GM19397 (cell line): ENCODE data around the gene SCN3B.

Experiments used
- ATAC-seq: cut with Tn5 transposase; IDR thresholded peaks from one replicate; pipeline ENCODE4 v1.9.1; 2021; ENCODE audit warnings: mild to moderate bottlenecking, moderate library complexity; ENCODE audit not compliant: unreplicated experiment

SCN3B gene

DNA sequence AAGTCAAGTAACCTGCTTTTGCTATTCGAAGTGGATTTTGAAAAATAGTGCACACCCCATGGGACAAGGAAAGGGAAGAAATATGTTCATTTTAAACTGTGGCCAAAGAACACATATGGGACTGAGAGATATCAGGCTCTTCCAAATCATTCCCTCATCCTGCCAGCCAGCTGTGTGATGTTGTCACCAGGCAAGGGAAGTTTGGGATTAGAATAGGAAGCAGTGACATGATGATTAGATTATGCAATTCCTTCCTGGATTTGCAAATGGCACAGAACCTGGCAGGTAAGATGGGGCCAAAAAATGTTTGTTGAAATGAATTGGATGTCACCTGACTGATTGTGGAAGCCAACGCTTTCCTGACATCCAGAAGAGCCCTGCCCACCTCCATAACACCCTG, 4.9 kb upstream of the SCN3B start:
- ATAC-seq, result no peak

DNA sequence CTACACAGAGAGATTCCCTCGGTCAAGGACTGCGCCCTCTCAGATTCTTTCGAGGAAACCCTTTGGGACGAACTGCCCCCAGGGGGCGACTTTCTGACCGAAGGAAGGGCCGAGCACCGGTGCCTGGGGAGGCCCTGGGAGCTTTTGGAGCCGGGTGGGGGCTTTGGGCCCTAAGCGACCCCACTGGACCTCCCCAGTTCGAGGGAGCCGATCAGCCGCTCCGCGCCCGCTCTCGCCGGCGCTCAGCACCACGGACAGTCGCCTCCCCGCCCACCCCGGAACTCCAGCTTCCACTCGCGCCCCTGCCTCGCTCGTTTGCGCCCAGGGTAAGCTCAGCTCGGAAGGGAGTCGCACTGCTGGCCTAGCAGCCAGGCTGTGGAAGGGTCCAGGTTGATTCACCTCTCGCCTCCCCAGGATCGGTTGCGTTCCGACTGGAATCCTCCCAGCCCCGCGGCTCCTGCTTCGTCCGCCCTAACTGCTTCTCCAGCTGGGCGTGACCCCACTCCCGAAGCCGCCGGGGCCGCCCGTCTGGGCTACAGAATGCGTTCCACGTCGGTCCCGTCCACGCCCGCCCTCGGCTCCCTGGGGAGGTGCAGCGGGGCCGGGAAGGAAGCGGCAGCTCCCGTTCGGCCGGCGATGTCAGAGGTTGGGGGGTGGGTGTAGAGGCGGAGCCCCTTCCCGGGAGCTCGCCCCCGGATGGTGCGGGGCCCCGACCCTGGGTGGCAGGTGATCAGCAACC, 428 bp downstream of the SCN3B start:
- ATAC-seq, result no peak

DNA sequence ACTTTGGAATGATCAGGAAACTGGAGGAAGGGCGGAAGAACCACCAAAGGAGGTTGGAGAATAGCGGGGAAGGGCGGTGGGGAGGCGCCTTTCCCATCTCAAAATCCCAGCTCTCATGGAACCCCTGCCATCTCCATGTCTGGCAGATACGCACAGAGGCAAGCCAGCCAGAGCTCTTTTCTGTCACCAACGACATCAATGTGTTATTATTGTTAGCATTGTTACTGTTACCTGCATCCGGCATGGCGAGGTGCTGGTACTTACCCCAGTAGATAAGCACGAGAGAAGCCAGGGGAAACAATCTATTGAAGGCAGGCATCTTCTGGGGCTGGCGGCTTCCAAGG, 969 bp downstream of the SCN3B start:
- no peak for ATAC-seq

DNA sequence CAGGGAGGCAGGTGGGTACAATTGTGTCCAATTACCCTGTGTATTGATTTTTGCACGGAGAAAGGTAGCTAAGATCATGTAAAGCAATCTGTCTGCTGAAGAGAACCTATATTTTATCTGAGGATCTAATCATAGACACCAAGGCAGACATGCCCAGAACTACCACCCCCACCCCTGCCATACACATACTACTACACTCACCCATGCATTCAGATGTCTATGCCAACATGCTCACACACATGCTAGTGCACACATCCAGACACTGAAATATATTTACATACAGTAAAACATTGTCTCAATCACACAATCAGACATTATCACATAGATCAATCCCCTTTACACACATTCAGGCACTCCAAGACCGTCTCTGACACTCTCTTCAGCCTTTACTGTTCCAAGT, 1.8 kb downstream of the SCN3B start:
- no peak for ATAC-seq

DNA sequence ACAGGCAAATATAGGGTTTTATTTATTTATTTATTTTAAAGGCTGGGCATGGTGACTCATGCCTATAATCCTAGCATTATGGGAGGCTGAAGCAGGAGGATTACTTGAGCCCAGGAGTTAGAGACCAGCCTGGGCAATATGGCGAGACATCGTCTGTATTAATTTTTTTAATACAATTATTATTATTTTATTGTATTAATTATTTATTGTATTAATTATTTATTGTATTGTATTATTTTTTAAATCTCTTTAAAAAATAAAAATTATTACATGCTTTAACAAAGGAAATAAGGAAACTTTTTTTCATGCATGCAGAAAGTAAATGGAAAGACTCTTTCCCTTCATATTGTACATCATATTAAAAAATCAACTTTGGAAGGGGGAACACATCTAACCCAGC, 3.5 kb downstream of the SCN3B start:
- ATAC-seq, result no peak

DNA sequence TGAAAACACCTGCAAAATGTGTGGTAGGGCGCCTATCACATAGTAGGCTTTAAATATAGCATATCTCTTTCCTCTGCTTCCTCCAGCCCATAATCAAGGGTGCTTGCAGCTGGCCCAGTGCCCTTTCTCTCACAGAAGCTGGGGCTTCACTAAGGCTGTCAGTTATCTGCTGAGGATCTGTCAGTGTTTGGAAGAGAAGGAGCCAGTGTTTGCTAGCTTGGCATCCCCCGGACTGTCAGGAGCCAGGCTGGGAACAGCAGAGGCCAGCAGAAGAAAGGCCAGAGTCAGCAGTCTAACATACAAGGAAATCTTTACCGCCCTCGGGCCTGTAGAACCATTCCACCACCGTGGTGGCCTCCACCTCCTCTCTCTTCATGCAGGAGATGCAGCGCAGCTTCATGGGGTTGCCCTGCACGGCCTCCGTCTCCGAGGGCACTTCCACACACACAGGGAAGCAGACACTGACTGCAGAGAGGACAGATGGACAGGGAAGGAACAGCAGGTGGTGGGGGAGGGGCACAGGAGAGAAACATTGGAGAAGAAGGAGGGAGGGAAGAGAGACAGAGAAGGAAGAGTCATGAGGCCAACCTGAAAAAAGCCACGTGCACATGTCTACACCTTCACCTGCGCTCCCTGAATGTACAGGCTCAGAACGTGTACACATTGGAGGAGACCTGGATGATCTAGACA, 9.0 kb downstream of the SCN3B start:
- no peak for ATAC-seq

DNA sequence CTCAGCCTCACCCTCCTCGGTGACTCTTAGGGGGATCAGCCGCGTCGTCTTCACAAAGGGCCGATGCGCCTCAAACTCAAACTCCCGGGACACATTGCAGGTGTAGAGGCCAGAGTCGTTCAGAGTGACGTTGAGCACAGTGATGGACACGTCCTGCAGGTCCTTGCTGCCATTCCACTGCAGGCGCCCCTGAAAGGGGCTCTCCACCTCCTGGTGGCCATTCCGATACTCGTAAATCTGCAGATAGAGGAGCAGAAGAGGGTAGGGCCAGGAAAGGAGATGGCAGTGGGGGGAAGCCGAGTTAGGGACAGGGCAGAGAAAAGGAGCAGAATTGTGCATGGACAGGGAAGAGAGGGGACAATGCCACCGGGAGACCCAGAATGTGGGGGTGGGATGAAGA, 12.0 kb downstream of the SCN3B start:
- no peak for ATAC-seq

DNA sequence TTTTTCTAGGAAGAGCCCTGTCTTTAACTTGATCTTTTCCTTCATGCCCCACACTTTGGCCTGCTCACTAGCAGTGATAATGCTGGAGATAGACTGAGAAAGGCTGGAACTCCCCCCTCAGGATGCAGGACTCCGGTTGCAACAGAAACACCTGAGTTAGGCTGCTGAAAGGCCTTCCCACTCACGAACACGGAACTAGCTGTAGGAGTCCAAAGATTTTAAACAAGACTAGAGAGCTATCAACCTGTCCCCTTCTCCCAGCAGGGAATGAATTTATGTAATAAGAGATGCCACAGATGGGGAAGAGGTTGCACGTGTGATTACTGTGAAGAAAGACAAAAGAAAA, 13.0 kb downstream of the SCN3B start:
- no peak for ATAC-seq

DNA sequence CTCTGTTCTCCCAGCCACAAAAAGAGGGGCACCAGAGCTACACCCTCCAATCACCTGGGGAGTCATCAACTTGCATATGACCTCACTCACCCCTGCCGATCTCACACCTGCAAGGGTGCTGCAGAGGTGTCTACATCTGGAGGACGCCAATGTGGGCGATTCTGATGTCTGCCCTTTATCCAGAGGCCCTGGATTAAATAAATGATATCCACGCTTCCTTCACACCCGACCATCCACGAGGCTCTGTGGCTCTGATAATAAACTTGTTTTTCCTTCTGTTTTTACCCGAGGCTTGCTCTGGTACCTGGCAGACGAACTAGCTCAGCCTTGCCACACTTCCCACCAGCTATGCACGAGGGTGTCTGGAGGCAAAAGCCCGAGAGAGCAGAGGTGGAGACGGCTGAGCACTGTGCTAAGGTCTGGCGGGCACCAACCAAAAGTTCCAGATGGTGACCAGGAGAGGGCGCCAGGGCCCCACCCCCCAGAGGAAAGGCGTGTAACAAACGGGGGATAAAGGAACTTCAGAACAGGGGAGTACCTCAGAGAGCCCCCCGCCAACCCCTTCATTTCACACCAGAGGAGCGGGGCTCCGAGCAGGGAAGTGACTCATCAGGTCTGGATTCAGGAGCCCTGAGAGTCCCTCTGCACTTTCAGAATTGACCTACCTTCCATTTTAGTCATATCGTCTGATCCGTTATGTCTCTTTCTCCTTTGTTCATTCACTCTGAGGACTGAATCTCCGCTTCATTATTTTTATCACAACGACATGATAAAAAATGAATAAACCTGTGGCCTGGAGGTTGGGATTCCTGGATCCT, 13.5 kb downstream of the SCN3B start:
- ATAC-seq, result no peak

DNA sequence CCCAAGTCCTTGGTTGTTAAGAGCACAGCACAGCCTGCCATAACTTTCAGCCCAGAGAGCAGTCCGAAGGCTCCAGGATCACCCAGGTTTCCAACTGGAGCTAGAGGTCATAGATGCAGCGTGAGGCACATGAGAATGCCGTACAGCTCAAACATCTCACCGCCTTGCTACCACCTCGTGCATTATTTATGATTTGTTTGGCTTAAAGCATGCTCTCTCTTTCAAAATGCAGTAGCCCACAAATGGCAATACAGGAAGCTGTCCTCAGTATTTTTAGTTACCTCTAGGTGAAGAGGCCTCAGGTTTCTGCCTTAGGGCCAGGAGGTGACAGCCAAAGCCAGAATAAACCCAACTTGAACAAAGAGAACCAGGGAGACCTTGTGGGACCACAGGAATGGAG, 14.4 kb downstream of the SCN3B start:
- ATAC-seq, result no peak

DNA sequence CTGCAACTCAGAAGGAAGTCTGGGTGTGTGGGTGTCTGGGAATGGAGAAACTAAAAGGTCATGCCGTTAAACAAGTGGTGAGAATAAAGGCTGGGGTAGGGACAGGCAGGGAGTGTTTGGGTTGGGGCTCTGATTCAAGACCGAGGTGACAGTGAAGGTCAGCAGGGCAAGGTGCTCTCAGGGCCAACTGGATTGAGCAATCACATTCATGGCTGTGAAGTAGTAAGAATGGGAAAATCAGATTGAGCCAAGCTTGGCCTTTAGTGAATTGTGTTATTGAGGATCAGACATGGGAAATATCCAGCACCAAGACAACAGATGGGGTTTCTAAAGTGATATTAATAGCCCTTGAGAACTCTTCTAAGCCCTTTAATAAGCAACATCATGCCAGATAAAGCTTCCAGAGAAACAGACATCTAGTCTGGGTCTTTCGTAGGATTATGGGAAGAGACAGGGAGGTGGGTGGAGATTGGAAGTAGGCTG, 24.3 kb downstream of the SCN3B start:
- ATAC-seq, result no peak

DNA sequence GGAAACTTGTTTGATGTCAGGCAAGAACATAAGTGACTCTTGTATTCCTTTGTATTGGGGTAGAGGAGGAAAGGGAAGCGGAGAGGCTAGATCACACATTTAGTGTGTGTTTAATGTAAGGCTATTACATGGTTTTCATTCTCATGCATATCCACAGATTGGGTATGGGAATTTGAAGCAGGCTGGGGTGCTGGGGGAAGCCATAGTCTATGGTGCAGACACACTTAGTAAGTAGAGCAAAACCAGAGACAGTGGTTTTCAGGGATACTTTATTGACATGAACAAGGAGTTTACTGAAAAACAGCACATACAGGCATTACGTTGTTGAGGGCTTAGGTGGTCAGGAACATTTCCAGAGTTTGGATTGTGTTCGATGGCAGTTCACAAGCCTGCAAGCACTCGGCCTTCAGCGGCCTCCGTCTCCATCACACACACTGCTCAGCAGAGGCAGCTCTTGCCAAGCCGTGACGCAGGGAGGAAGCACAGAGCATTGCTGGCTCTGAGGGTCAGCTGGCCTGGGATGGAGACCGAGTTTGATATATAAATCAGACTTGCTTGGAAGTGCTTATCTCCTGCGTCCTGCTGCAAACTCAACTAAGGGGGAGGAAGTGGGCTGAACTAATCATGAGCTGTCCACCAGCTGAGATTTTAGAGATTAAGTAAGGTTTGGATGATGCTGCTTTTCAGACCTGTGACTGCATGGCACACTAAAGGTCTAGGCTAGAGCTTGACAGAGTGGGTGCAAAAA, 25.3 kb downstream of the SCN3B start:
- ATAC-seq, result no peak

DNA sequence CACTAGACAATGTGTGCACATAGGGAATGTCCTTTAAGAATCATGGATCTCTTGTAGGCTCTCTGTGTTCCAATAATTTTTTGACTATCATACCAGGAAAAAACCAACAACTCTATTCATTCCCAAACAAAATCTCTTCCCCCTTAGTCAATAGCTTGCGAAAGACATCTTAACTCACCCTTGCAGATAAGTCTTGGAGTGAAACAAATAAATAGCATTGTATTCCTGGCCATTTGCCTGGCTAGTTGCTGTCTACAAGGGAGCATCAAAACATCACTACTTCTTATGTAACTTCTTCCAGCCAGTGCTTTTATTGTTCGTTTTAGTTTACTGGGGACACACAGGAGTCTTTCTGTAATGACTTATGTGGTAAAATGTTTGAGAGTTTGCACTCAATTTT, 29.4 kb downstream of the SCN3B start:
- ATAC-seq, result no peak

DNA sequence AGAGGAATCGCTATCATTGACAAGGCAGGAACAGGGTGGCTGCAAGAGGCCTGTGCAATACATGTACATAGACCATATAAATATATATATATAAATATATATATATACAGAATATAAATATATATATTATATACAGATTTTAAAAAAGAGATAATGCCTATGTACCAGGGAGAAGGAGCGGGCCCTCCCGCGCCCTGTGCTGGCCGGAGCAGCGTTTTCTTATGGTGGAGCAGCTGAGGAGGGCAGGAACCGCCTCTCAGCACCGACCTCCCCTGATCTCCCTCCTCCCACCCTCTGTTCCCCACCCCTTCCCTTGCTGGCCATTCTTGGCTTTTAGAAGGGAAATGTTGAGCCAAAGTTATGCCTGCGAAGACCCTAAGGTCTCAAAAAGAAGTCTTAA, 31.8 kb downstream of the SCN3B start:
- no peak for ATAC-seq

DNA sequence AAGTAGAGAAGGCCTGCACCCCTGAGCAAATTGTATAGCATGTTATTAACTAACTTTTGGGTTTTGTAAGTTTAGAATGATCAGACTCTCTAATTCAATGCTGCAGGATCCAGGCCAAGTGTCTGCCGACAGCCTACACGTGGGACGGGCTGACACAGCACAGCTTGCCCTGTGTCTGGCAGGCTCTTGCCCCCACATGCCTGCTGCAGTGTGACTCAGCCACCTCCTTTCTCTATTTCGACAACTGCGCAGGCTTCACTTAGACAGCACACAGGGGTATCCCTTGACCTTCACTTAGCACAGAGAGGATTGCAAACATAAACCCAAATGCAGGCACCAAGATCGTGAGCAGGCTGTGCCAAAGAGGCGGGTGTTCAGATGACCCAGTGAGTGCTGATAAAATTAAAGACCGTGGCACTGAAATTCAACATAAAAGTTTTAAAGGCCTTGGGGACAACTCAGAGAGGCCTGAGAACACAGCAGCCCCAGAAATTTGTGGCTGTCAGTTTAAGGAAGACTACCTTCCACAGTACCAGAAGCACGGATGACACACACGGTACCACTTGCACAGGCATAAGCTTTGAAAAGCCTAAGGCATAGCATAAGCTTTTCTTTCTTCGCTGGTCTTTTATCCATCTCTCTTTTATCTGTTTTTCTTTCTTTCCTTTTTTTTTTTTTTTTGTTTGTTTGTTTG, 37.8 kb downstream of the SCN3B start:
- ATAC-seq, result no peak

DNA sequence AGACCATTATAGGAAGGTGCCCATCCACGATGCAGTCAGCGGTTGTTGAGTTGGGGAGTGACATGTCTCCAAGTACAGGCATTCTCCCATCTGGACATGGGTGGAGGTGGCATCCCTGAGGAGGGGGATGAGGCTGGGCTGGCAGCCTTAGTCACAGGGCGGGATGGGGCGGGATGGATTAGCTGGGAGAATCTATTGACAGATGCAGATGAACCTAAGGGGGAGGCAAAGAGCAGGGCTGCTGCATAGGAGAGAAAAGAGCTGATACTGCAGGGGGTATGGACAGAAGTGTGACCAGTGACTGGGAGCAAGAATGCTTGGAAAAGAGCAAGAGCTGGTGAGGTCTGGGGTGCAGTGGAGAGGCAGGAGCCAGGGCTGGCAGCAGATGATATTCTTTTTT, 42.7 kb downstream of the SCN3B start:
- no peak for ATAC-seq

DNA sequence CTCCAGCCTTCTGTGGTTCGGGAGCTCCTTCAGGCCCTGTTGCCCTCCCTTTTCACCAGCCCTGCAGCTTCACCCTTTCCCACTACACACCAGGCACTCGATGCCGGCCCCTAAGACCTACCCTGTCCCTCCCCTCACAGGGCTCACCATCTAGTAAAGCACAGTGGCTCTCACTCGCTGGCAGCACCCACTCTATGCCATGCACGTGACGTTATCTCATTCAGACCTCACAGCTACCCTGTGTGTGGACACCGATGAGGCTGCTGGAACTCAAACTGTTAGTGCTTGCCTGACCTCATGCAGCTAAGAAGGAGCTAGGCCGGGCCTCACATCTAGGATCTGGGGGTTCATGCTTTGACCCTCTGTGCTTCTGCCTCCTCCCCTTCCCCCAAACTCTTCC, 45.5 kb downstream of the SCN3B start:
- ATAC-seq, result no peak

DNA sequence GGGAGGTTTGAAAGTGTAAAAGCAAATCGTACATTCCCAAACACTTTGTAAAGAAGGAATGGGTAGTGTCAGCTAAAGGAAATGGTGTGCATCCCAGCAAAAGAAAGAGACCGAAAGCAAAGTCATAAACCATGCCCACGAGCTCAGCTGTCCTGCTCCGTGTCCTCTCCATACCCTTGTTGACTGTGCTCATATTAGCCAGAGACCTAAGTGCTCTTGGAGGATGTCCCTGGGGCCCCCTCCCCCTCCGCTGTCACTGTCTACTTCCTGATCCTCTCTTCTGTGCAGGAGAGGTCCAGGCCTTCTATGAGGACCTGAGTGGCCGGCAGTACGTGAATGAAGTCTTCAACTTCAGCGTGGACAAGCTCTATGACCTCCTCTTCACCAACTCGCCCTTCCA, 46.1 kb downstream of the SCN3B start:
- ATAC-seq, result no peak

DNA sequence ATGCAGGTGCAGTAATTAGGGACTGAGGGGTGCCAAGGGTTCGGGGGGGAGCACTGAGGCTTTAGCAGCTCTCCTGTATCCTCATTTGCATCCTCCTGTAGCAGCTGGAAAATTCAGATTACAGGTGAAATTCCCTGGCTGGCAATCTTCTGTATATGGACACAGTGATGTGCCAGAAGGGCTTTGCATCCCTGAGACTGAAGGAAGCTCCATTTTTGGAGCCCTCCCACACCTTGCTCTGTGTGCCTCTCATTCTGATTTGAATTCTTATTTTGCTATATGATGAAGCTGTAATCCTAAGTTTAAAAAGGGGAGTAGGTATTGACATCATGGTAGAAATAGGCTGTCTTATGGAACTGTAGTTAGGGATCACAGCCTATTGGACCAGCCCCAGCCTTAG, 46.6 kb downstream of the SCN3B start:
- ATAC-seq, result no peak

DNA sequence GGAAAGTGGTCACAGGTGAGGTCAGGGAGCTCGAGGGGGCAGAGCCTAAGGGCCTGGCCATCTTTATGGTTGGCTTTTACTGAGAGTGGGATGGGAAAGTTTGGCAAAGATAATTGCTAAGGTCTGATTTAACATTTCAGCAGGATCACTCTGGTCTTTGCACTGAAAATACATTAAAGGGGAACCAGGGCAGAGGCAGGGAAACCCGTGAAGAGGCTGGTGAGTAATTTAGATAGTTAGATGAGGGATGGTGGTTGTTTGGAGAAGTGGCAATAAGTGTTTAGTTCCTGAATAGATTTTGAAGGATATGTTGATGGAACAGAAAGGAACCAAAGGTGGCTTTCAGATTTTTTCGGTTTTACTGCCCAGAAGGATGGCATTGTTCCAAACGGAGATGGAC, 50.8 kb downstream of the SCN3B start:
- ATAC-seq, result no peak

DNA sequence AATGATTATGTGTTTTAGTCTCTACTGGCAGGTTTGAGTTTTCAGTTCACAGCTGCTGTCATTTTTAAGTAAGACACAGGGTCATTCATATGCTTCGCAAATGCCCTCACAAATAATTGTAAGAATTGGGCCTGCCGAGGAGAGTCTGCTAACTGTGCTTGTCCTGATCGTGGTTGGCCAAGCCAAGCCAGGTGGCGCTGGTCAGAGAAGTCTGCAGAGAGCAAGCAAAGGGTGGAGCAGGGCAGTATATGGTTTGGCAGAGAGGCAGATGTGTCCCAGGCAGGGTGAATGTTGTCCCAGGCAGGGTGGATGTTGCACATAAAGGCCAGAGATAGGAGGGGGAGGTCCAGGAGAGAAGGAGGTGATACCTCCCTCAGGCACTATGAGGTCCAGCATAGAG, 52.7 kb downstream of the SCN3B start:
- no peak for ATAC-seq
